GM23338 (cell line): ENCODE measurements around the gene BATF3. TPM values are rescaled to one million over a fixed set of nuclear protein-coding genes. Genes with fewer than 3 reads are reported as not detected.

Experiments
- EZH2phosphoT487 ChIP-seq: fragments of 200-600 bp; sonication (generic); IDR thresholded peaks from one replicate; pipeline ENCODE4 v1.8.1; 2018; ENCODE audit warnings: antibody characterized with exemption; ENCODE audit not compliant: unreplicated experiment
- NANOG ChIP-seq: IDR thresholded peaks from 2 replicates; pipeline ENCODE4 v1.6.1; 2016; ENCODE audit warnings: antibody characterized with exemption, borderline replicate concordance
- ZNF331 ChIP-seq: fragments of 250-450 bp; sonication (Bioruptor Pico); IDR thresholded peaks from 2 replicates; pipeline ENCODE4 v1.5.0; 2020; ENCODE audit warnings: low read depth, mild to moderate bottlenecking, moderate library complexity
- polyA plus RNA-seq: library from polyadenylated mRNA; unstranded; fragments of >200 nt; fragmentation: Nextera tagmentation; extraction: Ambion mirVana; gene quantifications from 2 replicates; pipeline ENCODE4 v1.2.1, GENCODE V29; 2016
- total RNA-seq: library from RNA; depleted of rRNA; stranded (reverse); fragments of >200 nt; shearing (Covaris generic); gene quantifications from 2 replicates; pipeline ENCODE4 v1.2.3, GENCODE V29; 2014
- TF ChIP-seq, protein P1 (sequence below): fragments of 250-450 bp; sonication (Bioruptor Pico); IDR thresholded peaks from 2 replicates; pipeline ENCODE4 v1.5.0; 2020; ENCODE audit warnings: mild to moderate bottlenecking, moderate library complexity
- TF ChIP-seq, protein P2 (sequence below), 2 experiments: fragments of 200-600 bp in 1 of 2; sonication (generic) in 1 of 2; conservative IDR thresholded peaks; 2 replicates each; pipeline versions ENCODE4 v1.5.1 to v1.6.1; 2016 to 2017; ENCODE audit warnings: antibody characterized with exemption in 2 of 2, low read depth in 2 of 2, mild to moderate bottlenecking in 2 of 2, moderate library complexity in 1 of 2
- TF ChIP-seq, protein P3 (sequence below): IDR thresholded peaks from one replicate; pipeline ENCODE4 v1.6.1; 2018; ENCODE audit warnings: antibody characterized with exemption; ENCODE audit not compliant: unreplicated experiment

The BATF3 gene
- total and polyA plus RNA-seq, 2 experiments from 2014 or later: 3.6 to 7.8 TPM

DNA sequence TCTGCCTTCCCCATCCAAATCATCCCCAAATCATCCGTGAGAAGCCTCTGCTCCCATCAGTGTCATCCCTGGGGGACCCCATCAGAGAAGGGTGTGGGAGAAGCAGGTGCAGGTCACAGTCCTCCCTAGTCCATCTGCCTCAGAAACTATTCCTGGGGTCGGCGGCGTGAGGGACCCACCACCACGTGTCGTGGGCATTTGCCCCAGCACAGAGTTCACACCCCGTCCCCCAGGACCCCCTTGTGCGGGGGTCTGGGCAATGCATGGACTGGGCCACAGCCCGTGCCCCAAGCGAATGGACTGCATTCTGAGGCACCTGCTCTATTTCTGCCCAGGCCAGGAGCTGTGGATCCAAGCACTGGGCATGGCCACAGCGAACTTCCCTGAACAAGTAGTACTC lies 52.6 kb downstream of the BATF3 start (continued):
- TF ChIP-seq, protein P1, sequence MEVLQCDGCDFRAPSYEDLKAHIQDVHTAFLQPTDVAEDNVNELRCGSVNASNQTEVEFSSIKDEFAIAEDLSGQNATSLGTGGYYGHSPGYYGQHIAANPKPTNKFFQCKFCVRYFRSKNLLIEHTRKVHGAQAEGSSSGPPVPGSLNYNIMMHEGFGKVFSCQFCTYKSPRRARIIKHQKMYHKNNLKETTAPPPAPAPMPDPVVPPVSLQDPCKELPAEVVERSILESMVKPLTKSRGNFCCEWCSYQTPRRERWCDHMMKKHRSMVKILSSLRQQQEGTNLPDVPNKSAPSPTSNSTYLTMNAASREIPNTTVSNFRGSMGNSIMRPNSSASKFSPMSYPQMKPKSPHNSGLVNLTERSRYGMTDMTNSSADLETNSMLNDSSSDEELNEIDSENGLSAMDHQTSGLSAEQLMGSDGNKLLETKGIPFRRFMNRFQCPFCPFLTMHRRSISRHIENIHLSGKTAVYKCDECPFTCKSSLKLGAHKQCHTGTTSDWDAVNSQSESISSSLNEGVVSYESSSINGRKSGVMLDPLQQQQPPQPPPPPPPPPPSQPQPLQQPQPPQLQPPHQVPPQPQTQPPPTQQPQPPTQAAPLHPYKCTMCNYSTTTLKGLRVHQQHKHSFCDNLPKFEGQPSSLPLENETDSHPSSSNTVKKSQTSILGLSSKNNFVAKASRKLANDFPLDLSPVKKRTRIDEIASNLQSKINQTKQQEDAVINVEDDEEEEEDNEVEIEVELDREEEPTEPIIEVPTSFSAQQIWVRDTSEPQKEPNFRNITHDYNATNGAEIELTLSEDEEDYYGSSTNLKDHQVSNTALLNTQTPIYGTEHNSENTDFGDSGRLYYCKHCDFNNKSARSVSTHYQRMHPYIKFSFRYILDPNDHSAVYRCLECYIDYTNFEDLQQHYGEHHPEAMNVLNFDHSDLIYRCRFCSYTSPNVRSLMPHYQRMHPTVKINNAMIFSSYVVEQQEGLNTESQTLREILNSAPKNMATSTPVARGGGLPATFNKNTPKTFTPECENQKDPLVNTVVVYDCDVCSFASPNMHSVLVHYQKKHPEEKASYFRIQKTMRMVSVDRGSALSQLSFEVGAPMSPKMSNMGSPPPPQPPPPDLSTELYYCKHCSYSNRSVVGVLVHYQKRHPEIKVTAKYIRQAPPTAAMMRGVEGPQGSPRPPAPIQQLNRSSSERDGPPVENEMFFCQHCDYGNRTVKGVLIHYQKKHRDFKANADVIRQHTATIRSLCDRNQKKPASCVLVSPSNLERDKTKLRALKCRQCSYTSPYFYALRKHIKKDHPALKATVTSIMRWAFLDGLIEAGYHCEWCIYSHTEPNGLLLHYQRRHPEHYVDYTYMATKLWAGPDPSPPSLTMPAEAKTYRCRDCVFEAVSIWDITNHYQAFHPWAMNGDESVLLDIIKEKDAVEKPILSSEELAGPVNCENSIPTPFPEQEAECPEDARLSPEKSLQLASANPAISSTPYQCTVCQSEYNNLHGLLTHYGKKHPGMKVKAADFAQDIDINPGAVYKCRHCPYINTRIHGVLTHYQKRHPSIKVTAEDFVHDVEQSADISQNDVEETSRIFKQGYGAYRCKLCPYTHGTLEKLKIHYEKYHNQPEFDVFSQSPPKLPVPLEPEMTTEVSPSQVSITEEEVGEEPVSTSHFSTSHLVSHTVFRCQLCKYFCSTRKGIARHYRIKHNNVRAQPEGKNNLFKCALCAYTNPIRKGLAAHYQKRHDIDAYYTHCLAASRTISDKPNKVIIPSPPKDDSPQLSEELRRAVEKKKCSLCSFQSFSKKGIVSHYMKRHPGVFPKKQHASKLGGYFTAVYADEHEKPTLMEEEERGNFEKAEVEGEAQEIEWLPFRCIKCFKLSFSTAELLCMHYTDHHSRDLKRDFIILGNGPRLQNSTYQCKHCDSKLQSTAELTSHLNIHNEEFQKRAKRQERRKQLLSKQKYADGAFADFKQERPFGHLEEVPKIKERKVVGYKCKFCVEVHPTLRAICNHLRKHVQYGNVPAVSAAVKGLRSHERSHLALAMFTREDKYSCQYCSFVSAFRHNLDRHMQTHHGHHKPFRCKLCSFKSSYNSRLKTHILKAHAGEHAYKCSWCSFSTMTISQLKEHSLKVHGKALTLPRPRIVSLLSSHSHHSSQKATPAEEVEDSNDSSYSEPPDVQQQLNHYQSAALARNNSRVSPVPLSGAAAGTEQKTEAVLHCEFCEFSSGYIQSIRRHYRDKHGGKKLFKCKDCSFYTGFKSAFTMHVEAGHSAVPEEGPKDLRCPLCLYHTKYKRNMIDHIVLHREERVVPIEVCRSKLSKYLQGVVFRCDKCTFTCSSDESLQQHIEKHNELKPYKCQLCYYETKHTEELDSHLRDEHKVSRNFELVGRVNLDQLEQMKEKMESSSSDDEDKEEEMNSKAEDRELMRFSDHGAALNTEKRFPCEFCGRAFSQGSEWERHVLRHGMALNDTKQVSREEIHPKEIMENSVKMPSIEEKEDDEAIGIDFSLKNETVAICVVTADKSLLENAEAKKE (CRISPR knock-in tag): no peak
- TF ChIP-seq EZH2phosphoT487 (no peak), ZNF331 (CRISPR knock-in tag) (no peak), NANOG (no peak)
- TF ChIP-seq, protein P2, sequence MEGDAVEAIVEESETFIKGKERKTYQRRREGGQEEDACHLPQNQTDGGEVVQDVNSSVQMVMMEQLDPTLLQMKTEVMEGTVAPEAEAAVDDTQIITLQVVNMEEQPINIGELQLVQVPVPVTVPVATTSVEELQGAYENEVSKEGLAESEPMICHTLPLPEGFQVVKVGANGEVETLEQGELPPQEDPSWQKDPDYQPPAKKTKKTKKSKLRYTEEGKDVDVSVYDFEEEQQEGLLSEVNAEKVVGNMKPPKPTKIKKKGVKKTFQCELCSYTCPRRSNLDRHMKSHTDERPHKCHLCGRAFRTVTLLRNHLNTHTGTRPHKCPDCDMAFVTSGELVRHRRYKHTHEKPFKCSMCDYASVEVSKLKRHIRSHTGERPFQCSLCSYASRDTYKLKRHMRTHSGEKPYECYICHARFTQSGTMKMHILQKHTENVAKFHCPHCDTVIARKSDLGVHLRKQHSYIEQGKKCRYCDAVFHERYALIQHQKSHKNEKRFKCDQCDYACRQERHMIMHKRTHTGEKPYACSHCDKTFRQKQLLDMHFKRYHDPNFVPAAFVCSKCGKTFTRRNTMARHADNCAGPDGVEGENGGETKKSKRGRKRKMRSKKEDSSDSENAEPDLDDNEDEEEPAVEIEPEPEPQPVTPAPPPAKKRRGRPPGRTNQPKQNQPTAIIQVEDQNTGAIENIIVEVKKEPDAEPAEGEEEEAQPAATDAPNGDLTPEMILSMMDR (conservative IDR thresholded peaks at IDR 0.05; ENCODE audit: low read depth in 2 of 2): no peak
- TF ChIP-seq, protein P3, sequence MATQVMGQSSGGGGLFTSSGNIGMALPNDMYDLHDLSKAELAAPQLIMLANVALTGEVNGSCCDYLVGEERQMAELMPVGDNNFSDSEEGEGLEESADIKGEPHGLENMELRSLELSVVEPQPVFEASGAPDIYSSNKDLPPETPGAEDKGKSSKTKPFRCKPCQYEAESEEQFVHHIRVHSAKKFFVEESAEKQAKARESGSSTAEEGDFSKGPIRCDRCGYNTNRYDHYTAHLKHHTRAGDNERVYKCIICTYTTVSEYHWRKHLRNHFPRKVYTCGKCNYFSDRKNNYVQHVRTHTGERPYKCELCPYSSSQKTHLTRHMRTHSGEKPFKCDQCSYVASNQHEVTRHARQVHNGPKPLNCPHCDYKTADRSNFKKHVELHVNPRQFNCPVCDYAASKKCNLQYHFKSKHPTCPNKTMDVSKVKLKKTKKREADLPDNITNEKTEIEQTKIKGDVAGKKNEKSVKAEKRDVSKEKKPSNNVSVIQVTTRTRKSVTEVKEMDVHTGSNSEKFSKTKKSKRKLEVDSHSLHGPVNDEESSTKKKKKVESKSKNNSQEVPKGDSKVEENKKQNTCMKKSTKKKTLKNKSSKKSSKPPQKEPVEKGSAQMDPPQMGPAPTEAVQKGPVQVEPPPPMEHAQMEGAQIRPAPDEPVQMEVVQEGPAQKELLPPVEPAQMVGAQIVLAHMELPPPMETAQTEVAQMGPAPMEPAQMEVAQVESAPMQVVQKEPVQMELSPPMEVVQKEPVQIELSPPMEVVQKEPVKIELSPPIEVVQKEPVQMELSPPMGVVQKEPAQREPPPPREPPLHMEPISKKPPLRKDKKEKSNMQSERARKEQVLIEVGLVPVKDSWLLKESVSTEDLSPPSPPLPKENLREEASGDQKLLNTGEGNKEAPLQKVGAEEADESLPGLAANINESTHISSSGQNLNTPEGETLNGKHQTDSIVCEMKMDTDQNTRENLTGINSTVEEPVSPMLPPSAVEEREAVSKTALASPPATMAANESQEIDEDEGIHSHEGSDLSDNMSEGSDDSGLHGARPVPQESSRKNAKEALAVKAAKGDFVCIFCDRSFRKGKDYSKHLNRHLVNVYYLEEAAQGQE: no peak
